ENCODE measurements around the gene TRDN.

Gene TRDN

DNA sequence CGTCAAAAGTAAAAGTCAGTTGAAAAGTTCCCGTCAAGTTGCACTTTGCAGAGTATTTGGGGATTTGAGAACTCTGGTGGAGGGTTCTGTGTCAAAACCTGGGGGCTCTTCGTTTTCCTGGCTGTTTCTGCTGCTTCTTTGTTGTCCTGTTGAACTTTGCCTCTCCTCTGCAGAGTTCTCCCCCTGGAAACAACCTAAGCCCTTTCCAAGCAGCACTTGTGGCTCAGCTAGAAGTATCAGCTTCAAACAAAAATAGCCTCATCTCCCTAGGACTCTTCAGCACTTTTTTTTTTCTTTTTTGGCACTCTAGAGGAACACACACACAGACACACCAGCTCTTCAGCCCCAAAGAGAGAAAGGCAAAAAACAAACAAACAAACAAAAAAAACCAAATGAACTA, at the start of gene TRDN:
Gene TRDN (minus strand): TSS at position 169 of the 400 bp plus-strand sequence. CDS start 175 bp downstream, outside the sequence.
- DNase-seq (ENCODE audit: low read depth, low spot score), result no peak

DNA sequence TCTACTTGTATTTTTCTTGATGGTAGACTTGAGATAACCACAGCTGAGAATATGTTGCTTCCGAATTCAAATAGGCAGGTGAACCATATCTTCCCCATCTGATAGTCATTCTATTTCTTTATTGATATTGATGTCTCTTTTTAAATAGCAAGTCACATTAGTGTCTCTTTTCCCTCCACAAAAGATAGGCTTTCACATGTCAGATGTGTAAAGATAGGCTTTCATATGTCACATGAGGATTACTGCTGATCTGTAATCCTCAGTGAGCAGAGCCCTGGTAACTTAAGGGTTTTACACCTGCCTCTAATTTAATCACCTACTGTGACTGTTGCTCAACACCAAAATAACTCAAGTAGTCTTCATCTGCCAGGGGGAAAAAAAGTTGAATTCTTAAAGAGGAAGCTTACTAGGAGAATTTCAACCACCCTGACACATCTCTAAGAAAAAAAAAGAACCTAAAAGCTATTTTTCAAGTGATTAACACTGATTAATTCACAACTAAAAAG, 45.3 kb upstream of the TRDN start:
- DNase-seq (ENCODE audit: low read depth, low spot score), result no peak

DNA sequence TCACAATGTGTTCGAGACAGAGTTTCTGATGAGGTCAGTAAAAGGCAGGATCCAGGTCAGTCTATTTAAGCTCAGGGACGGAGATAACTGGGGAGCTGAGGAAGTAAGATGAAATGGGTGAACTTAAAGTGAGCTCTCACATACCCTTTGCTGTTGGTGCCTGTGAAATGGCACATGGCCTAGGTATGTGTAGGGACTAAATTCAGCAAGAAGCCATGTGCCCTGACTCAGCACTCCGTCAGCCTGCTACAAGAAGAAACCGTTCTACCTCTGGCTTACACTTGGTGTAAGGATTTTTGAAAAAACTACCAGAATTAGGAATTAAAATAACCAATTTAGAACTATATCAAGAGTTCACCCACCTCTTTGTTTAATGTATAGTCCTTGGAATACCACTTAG, 41.1 kb upstream of the TRDN start:
- no peak for DNase-seq (ENCODE audit: low read depth, low spot score)

GRCh38 chr6:123676793-123677192, 40.0 kb upstream of the TRDN start:
- DNase-seq (ENCODE audit: low read depth, low spot score), result no peak

DNA sequence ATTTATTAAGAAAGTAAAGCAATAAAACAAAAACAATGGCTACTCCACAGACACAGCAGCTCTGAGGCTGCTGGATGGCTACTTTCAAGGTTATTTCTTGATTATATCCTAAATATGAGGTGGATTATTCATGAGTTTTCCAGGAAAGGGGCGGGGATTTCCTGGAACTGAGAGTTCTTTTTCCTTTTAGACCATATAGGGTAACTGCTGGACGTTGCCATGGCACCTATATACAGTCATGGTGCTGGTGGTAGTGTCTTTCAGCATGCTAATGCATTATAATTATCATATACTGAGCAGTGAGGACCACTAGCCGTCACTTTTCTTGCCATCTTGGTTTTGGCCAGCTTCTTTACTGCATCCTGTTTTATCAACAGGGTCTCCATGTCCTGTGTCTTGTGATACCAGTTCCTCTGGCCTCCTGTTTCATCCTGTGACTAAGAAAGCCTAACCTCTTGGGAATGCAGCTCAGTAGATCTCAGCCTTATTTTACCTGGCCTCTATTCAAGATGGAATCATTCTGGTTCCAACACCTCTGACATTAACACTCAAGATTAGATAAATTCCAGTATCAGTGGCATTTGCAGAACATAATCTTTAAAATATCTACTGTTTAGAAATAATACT, 32.3 kb upstream of the TRDN start:
- DNase-seq (ENCODE audit: low read depth, low spot score), result no peak

DNA sequence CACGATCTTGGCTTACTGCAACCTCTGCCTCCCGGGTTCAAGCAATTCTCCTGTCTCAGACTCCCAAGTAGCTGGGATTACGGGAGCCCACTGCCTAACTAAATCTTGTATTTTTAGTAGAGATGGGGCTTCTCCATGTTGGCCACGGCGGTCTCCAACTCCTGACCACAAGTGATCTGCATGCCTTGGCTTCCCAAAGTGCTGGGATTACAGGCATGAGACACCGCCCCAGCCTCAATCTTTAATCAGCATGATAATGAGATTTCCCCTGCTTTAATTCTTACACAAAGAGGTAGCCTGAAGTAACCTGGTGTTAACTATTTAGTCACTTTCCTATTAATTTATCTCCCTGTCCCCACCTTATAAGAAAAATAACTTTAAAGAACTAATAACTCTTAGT, 31.3 kb upstream of the TRDN start:
- DNase-seq (ENCODE audit: low read depth, low spot score), result peak; percentile 5

DNA sequence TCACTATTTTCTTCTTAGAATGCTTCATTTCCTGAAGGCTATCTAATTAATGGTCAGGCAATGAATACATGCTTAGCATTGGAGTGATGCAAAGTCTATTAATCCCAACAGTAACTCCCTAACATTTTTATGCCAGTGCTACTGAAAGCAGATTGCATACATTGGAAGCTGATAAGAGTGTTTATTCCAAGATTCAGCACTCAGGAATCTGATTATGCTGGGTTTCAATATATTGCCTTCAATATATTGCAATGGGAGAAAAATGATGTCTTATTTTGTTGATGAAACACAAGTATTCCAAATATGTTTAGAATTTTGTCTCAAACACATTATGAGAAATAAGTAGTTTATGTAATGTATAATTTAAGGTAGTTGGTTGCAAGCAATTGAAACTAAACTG, 26.7 kb upstream of the TRDN start:
- DNase-seq (ENCODE audit: low read depth, low spot score), result no peak

- DNase-seq (ENCODE audit: low read depth, low spot score), result no peak
Measured at GRCh38 chr6:123662757-123663156, 26.0 kb upstream of the TRDN start.

DNA sequence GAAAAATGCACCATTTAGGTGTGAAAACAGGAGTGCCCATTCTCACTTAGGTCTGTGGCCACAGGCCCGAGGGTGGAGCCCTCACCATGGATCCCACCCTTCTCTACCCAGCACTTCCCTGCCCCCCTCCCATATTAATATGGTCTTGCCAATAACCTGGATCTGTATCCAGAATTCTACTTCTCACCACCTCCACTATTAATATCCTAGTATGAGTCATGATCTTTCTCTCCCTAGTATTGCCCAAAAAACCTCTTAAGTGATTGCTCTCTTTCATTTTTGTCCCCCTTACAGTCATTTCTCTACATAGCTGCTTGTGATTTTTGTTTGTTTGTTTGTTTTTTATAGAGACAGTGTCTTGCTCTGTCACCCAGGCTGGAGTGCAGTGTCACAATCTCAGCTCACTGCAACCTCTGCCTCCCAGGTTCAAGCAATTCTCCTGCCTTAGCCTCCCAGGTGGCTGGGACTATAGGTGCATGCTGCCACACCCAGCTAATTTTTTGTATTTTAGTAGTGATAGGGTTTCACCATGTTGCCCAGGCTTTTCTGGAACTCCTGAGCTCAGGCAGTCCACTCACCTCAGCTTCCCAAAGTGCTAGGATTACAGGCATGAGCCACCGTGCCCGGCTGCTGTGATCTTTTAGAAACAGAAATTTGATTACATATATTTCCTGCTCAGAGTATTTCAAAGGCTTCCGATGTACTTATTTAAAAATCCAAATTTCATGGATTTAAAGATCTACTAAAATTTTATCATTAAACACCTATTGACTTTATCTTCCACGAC, 24.5 kb upstream of the TRDN start:
- no peak for DNase-seq (ENCODE audit: low read depth, low spot score)

- no peak for DNase-seq (ENCODE audit: low read depth, low spot score)
Measured at GRCh38 chr6:123659960-123660748, 23.4 kb upstream of the TRDN start.

- DNase-seq (ENCODE audit: low read depth, low spot score), result no peak
Measured at GRCh38 chr6:123658848-123659247, 22.1 kb upstream of the TRDN start.

GRCh38 chr6:123655521-123656306, 19.0 kb upstream of the TRDN start:
- DNase-seq (ENCODE audit: low read depth, low spot score), result no peak

- DNase-seq (ENCODE audit: low read depth, low spot score), result no peak
Measured at GRCh38 chr6:123648723-123649122, 12.0 kb upstream of the TRDN start.

DNA sequence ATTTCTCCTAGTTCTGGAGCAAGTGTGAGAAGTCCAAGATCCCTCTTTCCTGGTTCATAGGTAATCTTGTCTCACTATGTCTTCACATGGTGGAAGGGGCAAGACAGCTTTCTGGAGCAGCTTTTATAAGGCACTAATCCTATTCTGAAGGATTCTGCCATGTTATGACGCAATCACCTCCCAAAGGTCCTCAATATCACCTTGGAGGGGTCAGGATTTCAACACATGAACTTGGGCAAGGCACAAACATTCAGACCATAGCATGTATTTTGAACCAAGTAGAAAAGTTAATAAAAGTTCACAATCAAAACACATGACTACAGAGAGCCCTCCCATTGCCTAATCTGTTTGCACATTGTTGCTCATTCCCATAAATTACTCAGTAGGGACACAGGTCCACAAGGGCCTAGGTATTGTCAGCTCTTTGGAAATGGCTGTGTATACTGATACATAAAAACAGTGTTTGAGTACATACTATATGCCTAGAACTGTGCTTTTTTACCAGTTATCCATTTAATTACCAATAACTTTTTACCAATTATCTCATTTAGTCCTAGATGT, 11.3 kb upstream of the TRDN start:
- no peak for DNase-seq (ENCODE audit: low read depth, low spot score)

DNA sequence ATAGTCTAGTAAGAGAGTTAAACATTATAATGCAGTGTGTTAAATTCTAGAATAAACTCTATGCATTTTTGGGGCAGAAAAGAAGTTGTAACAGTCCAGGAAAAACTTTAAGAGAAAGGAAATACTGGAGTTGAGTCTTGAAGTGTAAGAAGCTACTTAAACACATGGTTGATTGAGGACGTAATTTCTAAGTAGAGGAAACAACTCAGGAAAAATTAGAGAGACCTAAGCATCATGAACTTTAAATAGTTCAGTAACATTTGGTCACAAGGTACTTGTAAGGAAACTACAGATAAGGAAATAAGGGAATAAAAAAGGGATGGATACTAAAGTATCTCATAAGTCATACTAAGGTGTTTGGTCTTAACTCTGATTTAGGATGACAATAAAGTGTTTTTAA, 4.7 kb upstream of the TRDN start:
- DNase-seq (ENCODE audit: low read depth, low spot score), result no peak

DNA sequence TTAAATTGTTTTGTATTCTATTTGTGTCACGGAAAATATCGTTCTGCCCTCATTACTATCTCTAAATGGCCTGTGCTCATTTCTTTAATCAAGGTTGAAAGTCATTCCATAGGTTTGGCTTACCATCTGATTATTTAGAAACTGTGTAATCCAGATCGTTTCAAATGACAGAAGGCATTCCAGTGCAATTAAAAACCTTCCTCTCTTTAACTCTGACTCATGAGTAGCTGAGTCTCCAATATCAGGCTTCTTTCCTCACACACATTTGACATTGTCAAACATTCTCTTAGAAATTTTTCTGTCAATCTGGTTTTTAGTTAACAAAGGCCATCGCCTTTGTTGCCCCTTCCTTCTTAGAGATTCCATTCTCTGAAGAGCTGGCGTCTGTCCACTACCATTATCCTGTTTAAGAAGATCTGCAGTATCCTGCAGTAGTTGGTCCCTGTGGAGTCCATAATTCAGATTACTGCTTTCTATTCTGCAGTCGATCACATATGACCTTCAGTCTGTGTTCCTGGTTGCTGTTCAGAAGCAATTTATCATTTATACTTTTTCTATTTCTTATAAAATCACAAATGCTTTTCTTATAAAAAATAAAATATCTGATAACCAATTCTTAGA, 3.9 kb upstream of the TRDN start:
- DNase-seq (ENCODE audit: low read depth, low spot score), result no peak

DNA sequence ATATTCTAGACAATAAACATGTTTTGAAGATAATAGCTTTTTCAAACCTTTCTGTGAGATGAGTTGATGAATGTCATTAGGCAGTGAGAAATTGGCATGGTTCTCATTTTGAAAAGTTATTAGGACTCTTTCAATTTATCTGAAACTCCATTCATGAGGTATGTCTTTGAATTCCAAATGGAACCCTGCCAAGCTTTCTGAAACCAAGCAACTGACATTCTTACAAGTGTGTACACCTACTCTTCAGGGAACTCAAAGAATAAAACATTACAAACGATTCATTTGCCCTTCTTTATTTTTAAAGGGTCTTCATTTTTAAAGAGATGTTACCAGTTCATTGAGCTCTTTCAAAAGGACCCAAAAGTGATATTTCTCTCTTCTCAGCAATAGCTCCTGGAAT, 2.1 kb upstream of the TRDN start:
- DNase-seq (ENCODE audit: low read depth, low spot score), result no peak

- no peak for DNase-seq (ENCODE audit: low read depth, low spot score)
Measured at GRCh38 chr6:123636282-123636681, 468 bp downstream of the TRDN start.

GRCh38 chr6:123635567-123635966, 1.2 kb downstream of the TRDN start:
- no peak for DNase-seq (ENCODE audit: low read depth, low spot score)

DNA sequence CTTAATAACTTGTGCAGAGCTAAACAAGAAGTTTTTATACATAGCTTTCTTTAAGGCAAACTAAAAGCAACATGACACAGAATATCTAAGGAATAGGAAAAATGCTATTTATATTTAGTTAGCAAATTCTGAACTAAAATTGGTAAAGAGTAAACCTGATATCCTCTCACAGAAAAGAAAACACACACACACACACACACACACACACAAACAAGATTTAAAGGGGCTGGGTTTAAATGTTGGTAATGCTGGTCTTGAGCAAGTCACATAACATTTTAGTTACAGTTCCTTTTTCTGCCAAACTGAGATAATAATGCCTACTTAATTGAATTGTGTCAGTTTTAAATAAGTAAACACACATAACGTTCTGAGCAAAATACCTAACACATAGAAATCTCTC, 1.6 kb downstream of the TRDN start:
- no peak for DNase-seq (ENCODE audit: low read depth, low spot score)

DNA sequence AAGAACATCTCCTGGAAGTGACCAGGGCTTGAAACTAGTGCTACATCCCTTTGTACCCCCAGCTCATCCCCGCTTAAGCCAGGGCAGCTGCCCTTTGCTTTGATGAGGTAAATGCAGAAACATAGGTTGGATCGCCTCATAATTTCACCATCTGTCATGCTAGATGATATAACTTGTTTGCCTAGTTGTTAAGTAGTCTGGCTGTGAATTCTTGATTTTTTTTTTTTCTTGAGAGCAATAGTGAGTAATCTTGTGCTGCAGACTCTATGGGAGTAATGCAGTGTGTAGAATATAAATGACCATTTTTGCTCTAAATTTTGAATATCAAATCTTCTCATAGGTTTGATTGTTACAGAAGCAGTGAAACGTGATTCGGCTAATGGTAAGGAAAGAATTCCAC, 4.1 kb downstream of the TRDN start:
- DNase-seq (ENCODE audit: low read depth, low spot score), result no peak

Measured in iPS DF 19.7 (cell line).